ENCODE measurements around the gene PCDH17. TPM values are rescaled to one million over a fixed set of nuclear protein-coding genes. Genes with fewer than 3 reads are reported as not detected.

The PCDH17 gene
- total and polyA plus RNA-seq, 2 donors (not counting 1 experiment from before 2014, with no cell fraction given), result not detected

GRCh38 chr13:57595775-57596174 is 35.8 kb upstream of the PCDH17 start:
- POLR2A ChIA-PET, result no interaction called here
- ATAC-seq (ENCODE audit: low read depth) (no peak), DNase-seq (no peak)
- H3K27me3 ChIP-seq (replicated peaks in 1 of 4; ENCODE audit: control extremely low read depth in 1 of 4, control insufficient read depth in 3 of 4, insufficient read depth in 4 of 4, low read length in 3 of 4), result no peaks in the 10 kb centered on the region
- no peak overlapping the region for H3K4me2 ChIP-seq (replicated peaks; ENCODE audit: low read depth, low read length, poor library complexity, severe bottlenecking)
- H4K20me1 ChIP-seq (ENCODE audit: control insufficient read depth, insufficient read depth, low read length, poor library complexity, severe bottlenecking), result no peaks in the 10 kb centered on the region
- H3K4me3 ChIP-seq (ENCODE audit: control extremely low read depth in 1 of 5, extremely low read depth in 1 of 5, insufficient read depth in 1 of 5, low read depth in 2 of 5, low read length in 4 of 5), result no peak overlapping the region
- no peaks in the 10 kb centered on the region for H3K9me3 ChIP-seq (ENCODE audit: control extremely low read depth in 1 of 3, control insufficient read depth in 2 of 3, insufficient read depth in 1 of 3, low read length in 2 of 3)
- Mint-ChIP-seq H3K4me3 (no peak overlapping the region), H3K9me3 (ENCODE audit: insufficient read depth) (no peaks in the 10 kb centered on the region), H3K4me1 (no peaks in the 10 kb centered on the region), H3K27ac (no peak overlapping the region), H3K27me3 (no peaks in the 10 kb centered on the region)
- H3K79me2 ChIP-seq (ENCODE audit: control insufficient read depth, insufficient read depth, low read length), result no peaks in the 10 kb centered on the region
- TF ChIP-seq EZH2 (IDR thresholded peaks at IDR 0.05; ENCODE audit: borderline replicate concordance, insufficient read depth, low read depth, low read length, poor library complexity, severe bottlenecking), result no peak
- TF ChIP-seq CTCF (IDR thresholded peaks at IDR 0.05), result no peak
- intact Hi-C loops (cut with micrococcal nuclease), result no loop called here
- no peak overlapping the region for H3K9ac ChIP-seq (ENCODE audit: low read length)
- H3K36me3 ChIP-seq (replicated peaks in 1 of 2; ENCODE audit: control extremely low read depth in 1 of 2, control insufficient read depth in 1 of 2, extremely low read depth in 1 of 2, insufficient read depth in 2 of 2, low read length in 1 of 2), result no peaks in the 10 kb centered on the region
- no peak overlapping the region for H2AFZ ChIP-seq (ENCODE audit: insufficient read depth, low read depth, low read length, poor library complexity, severe bottlenecking)
- H3K4me1 ChIP-seq (ENCODE audit: control insufficient read depth in 2 of 2, insufficient read depth in 2 of 2, low read length in 2 of 2), result no peaks in the 10 kb centered on the region
- CTCF ChIA-PET, result no interaction called here
- WGBS (ENCODE audit: insufficient coverage), result no CpG with 5 or more reads among the region's 1 CpG
- H3K27ac ChIP-seq (ENCODE audit: low read length in 2 of 2), result no peak overlapping the region

- Histone ChIP-seq H4K20me1 (ENCODE audit: control insufficient read depth, insufficient read depth, low read length, poor library complexity, severe bottlenecking) (no peaks in the 10 kb centered on the region), H2AFZ (ENCODE audit: insufficient read depth, low read depth, low read length, poor library complexity, severe bottlenecking) (no peak overlapping the region), H3K79me2 (ENCODE audit: control insufficient read depth, insufficient read depth, low read length) (no peaks in the 10 kb centered on the region), H3K4me1 (ENCODE audit: control insufficient read depth in 2 of 2, insufficient read depth in 2 of 2, low read length in 2 of 2) (no peaks in the 10 kb centered on the region), H3K27ac (ENCODE audit: low read length in 2 of 2) (no peak overlapping the region), H3K4me3 (ENCODE audit: control extremely low read depth in 1 of 5, extremely low read depth in 1 of 5, insufficient read depth in 1 of 5, low read depth in 2 of 5, low read length in 4 of 5) (no peak overlapping the region), H3K36me3 (replicated peaks in 1 of 2; ENCODE audit: control extremely low read depth in 1 of 2, control insufficient read depth in 1 of 2, extremely low read depth in 1 of 2, insufficient read depth in 2 of 2, low read length in 1 of 2) (no peaks in the 10 kb centered on the region), H3K9ac (ENCODE audit: low read length) (no peak overlapping the region), H3K9me3 (ENCODE audit: control extremely low read depth in 1 of 3, control insufficient read depth in 2 of 3, insufficient read depth in 1 of 3, low read length in 2 of 3) (no peaks in the 10 kb centered on the region), H3K4me2 (replicated peaks; ENCODE audit: low read depth, low read length, poor library complexity, severe bottlenecking) (no peak overlapping the region), H3K27me3 (replicated peaks in 1 of 4; ENCODE audit: control extremely low read depth in 1 of 4, control insufficient read depth in 3 of 4, insufficient read depth in 4 of 4, low read length in 3 of 4) (no peaks in the 10 kb centered on the region)
- POLR2A ChIA-PET, result no interaction called here
- Mint-ChIP-seq H3K4me3 (no peak overlapping the region), H3K27me3 (no peaks in the 10 kb centered on the region), H3K9me3 (ENCODE audit: insufficient read depth) (no peaks in the 10 kb centered on the region), H3K27ac (no peak overlapping the region), H3K4me1 (no peaks in the 10 kb centered on the region)
- ATAC-seq (ENCODE audit: low read depth) (no peak), DNase-seq (no peak)
- intact Hi-C loops (cut with micrococcal nuclease), result no loop called here
- no CpG with 5 or more reads among the region's 3 CpGs for WGBS (ENCODE audit: insufficient coverage)
- CTCF ChIA-PET, result no interaction called here
- TF ChIP-seq CTCF (IDR thresholded peaks at IDR 0.05), result no peak
- TF ChIP-seq EZH2 (IDR thresholded peaks at IDR 0.05; ENCODE audit: borderline replicate concordance, insufficient read depth, low read depth, low read length, poor library complexity, severe bottlenecking), result no peak
These were observed 30.0 kb upstream of the PCDH17 start for GRCh38 chr13:57601536-57601935.

Data from B cell (primary cell).